ENCODE measurements around the gene EGFR.

Gene EGFR

DNA sequence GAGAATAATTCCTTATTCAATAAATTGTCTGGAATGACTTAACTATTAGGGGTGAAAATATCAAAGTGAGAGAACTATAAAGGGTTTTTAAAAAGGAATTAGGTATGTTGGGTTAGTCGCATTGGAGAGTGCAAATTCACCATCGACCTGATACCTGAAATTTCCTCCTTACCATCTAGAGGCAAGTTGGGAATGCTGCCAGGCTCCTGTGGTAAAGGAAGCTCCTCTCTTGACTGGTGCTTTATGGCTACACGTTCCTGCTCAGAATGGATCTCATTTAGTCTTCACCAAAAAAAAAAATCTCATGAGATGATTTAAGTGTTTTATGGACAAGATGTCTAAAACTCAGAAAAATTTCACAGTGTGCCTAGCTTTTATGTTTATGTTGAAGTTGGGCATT, 129.8 kb downstream of the EGFR start:
- H3K4me1 ChIP-seq (ENCODE audit: low read depth, poor library complexity, severe bottlenecking): no peaks in the 10 kb centered on the region
- no peak overlapping the region for H3K4me3 ChIP-seq (IDR thresholded peaks at IDR 0.05; ENCODE audit: insufficient read depth, low read depth, low read length)
- no peak overlapping the region for H2AFZ ChIP-seq (ENCODE audit: low read depth)
- H3K4me2 ChIP-seq: no peak overlapping the region
- H3K27me3 ChIP-seq (ENCODE audit: insufficient read depth, low read depth): no peaks in the 10 kb centered on the region
- no peak overlapping the region for H3K9ac ChIP-seq
- no peaks in the 10 kb centered on the region for H4K20me1 ChIP-seq (ENCODE audit: insufficient read depth)
- no peaks in the 10 kb centered on the region for H3K79me2 ChIP-seq (ENCODE audit: insufficient read depth, low read depth)
- TF ChIP-seq, protein P1, sequence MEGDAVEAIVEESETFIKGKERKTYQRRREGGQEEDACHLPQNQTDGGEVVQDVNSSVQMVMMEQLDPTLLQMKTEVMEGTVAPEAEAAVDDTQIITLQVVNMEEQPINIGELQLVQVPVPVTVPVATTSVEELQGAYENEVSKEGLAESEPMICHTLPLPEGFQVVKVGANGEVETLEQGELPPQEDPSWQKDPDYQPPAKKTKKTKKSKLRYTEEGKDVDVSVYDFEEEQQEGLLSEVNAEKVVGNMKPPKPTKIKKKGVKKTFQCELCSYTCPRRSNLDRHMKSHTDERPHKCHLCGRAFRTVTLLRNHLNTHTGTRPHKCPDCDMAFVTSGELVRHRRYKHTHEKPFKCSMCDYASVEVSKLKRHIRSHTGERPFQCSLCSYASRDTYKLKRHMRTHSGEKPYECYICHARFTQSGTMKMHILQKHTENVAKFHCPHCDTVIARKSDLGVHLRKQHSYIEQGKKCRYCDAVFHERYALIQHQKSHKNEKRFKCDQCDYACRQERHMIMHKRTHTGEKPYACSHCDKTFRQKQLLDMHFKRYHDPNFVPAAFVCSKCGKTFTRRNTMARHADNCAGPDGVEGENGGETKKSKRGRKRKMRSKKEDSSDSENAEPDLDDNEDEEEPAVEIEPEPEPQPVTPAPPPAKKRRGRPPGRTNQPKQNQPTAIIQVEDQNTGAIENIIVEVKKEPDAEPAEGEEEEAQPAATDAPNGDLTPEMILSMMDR (conservative IDR thresholded peaks at IDR 0.05; ENCODE audit: low read depth, low read length): no peak
- H3K27ac ChIP-seq: no peak overlapping the region
- H3K36me3 ChIP-seq (ENCODE audit: insufficient read depth): no peaks in the 10 kb centered on the region

DNA sequence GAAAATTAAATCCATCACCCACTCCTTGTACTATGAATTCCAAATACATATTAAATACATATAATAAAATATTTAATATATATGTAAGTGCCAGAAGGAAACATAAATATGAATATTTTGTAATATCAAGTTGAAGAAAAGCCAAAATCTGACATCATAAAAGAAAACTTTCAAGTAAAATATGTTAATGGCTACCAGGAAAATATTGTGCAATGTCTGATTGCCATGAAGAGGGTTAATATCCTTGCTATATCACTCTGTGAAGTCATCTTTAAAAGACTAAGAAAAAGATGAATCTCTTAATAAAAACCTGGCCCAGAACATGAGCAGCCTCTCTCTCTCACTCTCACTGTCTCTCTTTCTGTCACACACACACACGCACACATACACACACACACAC, 130.2 kb downstream of the EGFR start:
- H3K79me2 ChIP-seq (ENCODE audit: insufficient read depth, low read depth): no peaks in the 10 kb centered on the region
- H3K9ac ChIP-seq: no peak overlapping the region
- no peak overlapping the region for H3K4me3 ChIP-seq (IDR thresholded peaks at IDR 0.05; ENCODE audit: insufficient read depth, low read depth, low read length)
- H3K27ac ChIP-seq: no peak overlapping the region
- TF ChIP-seq, protein P1 (conservative IDR thresholded peaks at IDR 0.05; ENCODE audit: low read depth, low read length): no peak
- no peaks in the 10 kb centered on the region for H3K4me1 ChIP-seq (ENCODE audit: low read depth, poor library complexity, severe bottlenecking)
- H3K27me3 ChIP-seq (ENCODE audit: insufficient read depth, low read depth): no peaks in the 10 kb centered on the region
- H3K36me3 ChIP-seq (ENCODE audit: insufficient read depth): no peaks in the 10 kb centered on the region
- H2AFZ ChIP-seq (ENCODE audit: low read depth): no peak overlapping the region
- H4K20me1 ChIP-seq (ENCODE audit: insufficient read depth): no peaks in the 10 kb centered on the region
- no peak overlapping the region for H3K4me2 ChIP-seq

- H2AFZ ChIP-seq (ENCODE audit: low read depth): no peak overlapping the region
- no peak overlapping the region for H3K4me3 ChIP-seq (IDR thresholded peaks at IDR 0.05; ENCODE audit: insufficient read depth, low read depth, low read length)
- H3K27me3 ChIP-seq (ENCODE audit: insufficient read depth, low read depth): no peaks in the 10 kb centered on the region
- H3K4me1 ChIP-seq (ENCODE audit: low read depth, poor library complexity, severe bottlenecking): no peaks in the 10 kb centered on the region
- H4K20me1 ChIP-seq (ENCODE audit: insufficient read depth): no peaks in the 10 kb centered on the region
- TF ChIP-seq, protein P1 (conservative IDR thresholded peaks at IDR 0.05; ENCODE audit: low read depth, low read length): no peak
- no peaks in the 10 kb centered on the region for H3K36me3 ChIP-seq (ENCODE audit: insufficient read depth)
- H3K4me2 ChIP-seq: no peak overlapping the region
- no peak overlapping the region for H3K27ac ChIP-seq
- no peak overlapping the region for H3K9ac ChIP-seq
- H3K79me2 ChIP-seq (ENCODE audit: insufficient read depth, low read depth): no peaks in the 10 kb centered on the region
Measured at GRCh38 chr7:55150166-55150565, 131.3 kb downstream of the EGFR start.

- H4K20me1 ChIP-seq (ENCODE audit: insufficient read depth): no peaks in the 10 kb centered on the region
- H3K4me3 ChIP-seq (IDR thresholded peaks at IDR 0.05; ENCODE audit: insufficient read depth, low read depth, low read length): no peak overlapping the region
- H2AFZ ChIP-seq (ENCODE audit: low read depth): no peak overlapping the region
- no peaks in the 10 kb centered on the region for H3K4me1 ChIP-seq (ENCODE audit: low read depth, poor library complexity, severe bottlenecking)
- H3K27ac ChIP-seq: no peak overlapping the region
- H3K36me3 ChIP-seq (ENCODE audit: insufficient read depth): no peaks in the 10 kb centered on the region
- TF ChIP-seq, protein P1 (conservative IDR thresholded peaks at IDR 0.05; ENCODE audit: low read depth, low read length): no peak
- H3K79me2 ChIP-seq (ENCODE audit: insufficient read depth, low read depth): no peaks in the 10 kb centered on the region
- no peaks in the 10 kb centered on the region for H3K27me3 ChIP-seq (ENCODE audit: insufficient read depth, low read depth)
- H3K4me2 ChIP-seq: no peak overlapping the region
- no peak overlapping the region for H3K9ac ChIP-seq
Measured at GRCh38 chr7:55150709-55151451, 132.1 kb downstream of the EGFR start.

All from KMS-11 (cell line).